ENCODE results near the gene PIAS2. TPM values are rescaled to one million over a fixed set of nuclear protein-coding genes. Genes with fewer than 3 reads are reported as not detected.
"Not testable (repeated sequence)": the region's sequence is repeated elsewhere in the genome, so short reads cannot be mapped to it uniquely, and the experiment has no call there.

The PIAS2 gene
- 1 to 10 TPM; 2.3 to 3.8 TPM for polyA plus RNA-seq

GRCh38 chr18:46917108-46917802, at the start of gene PIAS2, which contains the start of gene KATNAL2:
Gene PIAS2 (minus strand): TSS chr18:46917507. CDS start chr18:46917345, 162 bp downstream.
Gene KATNAL2 (plus strand): TSS chr18:46917602. CDS start chr18:46946873, 29,271 bp downstream.
- Histone ChIP-seq H3K27ac (ENCODE audit: low read depth in 2 of 2, low read length in 1 of 2) (peak within 1 kb of the TSS; percentile 78 to 89), H3K27me3 (ENCODE audit: control insufficient read depth in 1 of 2, insufficient read depth in 2 of 2, low read length in 2 of 2) (no peaks in the 10 kb centered on the region), H3K9me3 (ENCODE audit: control insufficient read depth in 2 of 2, insufficient read depth in 1 of 2, low read depth in 1 of 2, low read length in 1 of 2) (no peaks in the 10 kb centered on the region), H3K36me3 (ENCODE audit: control insufficient read depth in 2 of 2, insufficient read depth in 2 of 2, low read length in 1 of 2) (no peaks in the 10 kb centered on the region), H3K4me3 (ENCODE audit: low read depth in 1 of 2, low read length in 2 of 2) (peak within 1 kb of the TSS; percentile 71 to 82), H3K4me1 (ENCODE audit: control insufficient read depth in 2 of 2, insufficient read depth in 2 of 2, low read length in 1 of 2) (peaks cover 0 to 2% of the 10 kb centered on the region in 2 donors)
- 0 to 1% methylated on average over 54 to 107 of the region's 107 CpGs for WGBS, 2 donors

- no CpG with 5 or more reads among the region's 10 CpGs for WGBS, 2 donors
- not testable (repeated sequence) for H3K4me3 ChIP-seq (ENCODE audit: low read depth in 1 of 2, low read length in 2 of 2); H3K4me1 ChIP-seq (ENCODE audit: control insufficient read depth in 2 of 2, insufficient read depth in 2 of 2, low read length in 1 of 2); H3K9me3 ChIP-seq (ENCODE audit: control insufficient read depth in 2 of 2, insufficient read depth in 1 of 2, low read depth in 1 of 2, low read length in 1 of 2); H3K36me3 ChIP-seq (ENCODE audit: control insufficient read depth in 2 of 2, insufficient read depth in 2 of 2, low read length in 1 of 2); H3K27me3 ChIP-seq (ENCODE audit: control insufficient read depth in 1 of 2, insufficient read depth in 2 of 2, low read length in 2 of 2); H3K27ac ChIP-seq (ENCODE audit: low read depth in 2 of 2, low read length in 1 of 2)
Observed at GRCh38 chr18:46966266-46966665, 49.0 kb upstream of the PIAS2 start.

GRCh38 chr18:46964579-46965293, 47.4 kb upstream of the PIAS2 start:
- not testable (repeated sequence) for H3K4me3 ChIP-seq (ENCODE audit: low read depth in 1 of 2, low read length in 2 of 2); H3K27me3 ChIP-seq (ENCODE audit: control insufficient read depth in 1 of 2, insufficient read depth in 2 of 2, low read length in 2 of 2); H3K4me1 ChIP-seq (ENCODE audit: control insufficient read depth in 2 of 2, insufficient read depth in 2 of 2, low read length in 1 of 2); H3K9me3 ChIP-seq (ENCODE audit: control insufficient read depth in 2 of 2, insufficient read depth in 1 of 2, low read depth in 1 of 2, low read length in 1 of 2); H3K36me3 ChIP-seq (ENCODE audit: control insufficient read depth in 2 of 2, insufficient read depth in 2 of 2, low read length in 1 of 2); H3K27ac ChIP-seq (ENCODE audit: low read depth in 2 of 2, low read length in 1 of 2)
- WGBS, 2 donors: 92 to 94% methylated on average over 8 of the region's 31 CpGs

GRCh38 chr18:46963656-46964578, 46.6 kb upstream of the PIAS2 start:
- WGBS, 2 donors: 98% methylated on average over 6 of the region's 79 CpGs; no CpG with 5 or more reads in 1 of the 2 donors
- H3K27me3 ChIP-seq (ENCODE audit: control insufficient read depth in 1 of 2, insufficient read depth in 2 of 2, low read length in 2 of 2); H3K9me3 ChIP-seq (ENCODE audit: control insufficient read depth in 2 of 2, insufficient read depth in 1 of 2, low read depth in 1 of 2, low read length in 1 of 2); H3K36me3 ChIP-seq (ENCODE audit: control insufficient read depth in 2 of 2, insufficient read depth in 2 of 2, low read length in 1 of 2); H3K4me1 ChIP-seq (ENCODE audit: control insufficient read depth in 2 of 2, insufficient read depth in 2 of 2, low read length in 1 of 2); H3K4me3 ChIP-seq (ENCODE audit: low read depth in 1 of 2, low read length in 2 of 2); H3K27ac ChIP-seq (ENCODE audit: low read depth in 2 of 2, low read length in 1 of 2): not testable (repeated sequence)

GRCh38 chr18:46958209-46958608, 40.9 kb upstream of the PIAS2 start:
- WGBS, 2 donors: 83 to 85% methylated on average over 4 of the region's 4 CpGs
- no peaks in the 10 kb centered on the region for H3K36me3 ChIP-seq (ENCODE audit: control insufficient read depth in 2 of 2, insufficient read depth in 2 of 2, low read length in 1 of 2)
- H3K9me3 ChIP-seq (ENCODE audit: control insufficient read depth in 2 of 2, insufficient read depth in 1 of 2, low read depth in 1 of 2, low read length in 1 of 2): no peaks in the 10 kb centered on the region
- no peak overlapping the region for H3K27ac ChIP-seq (ENCODE audit: low read depth in 2 of 2, low read length in 1 of 2)
- H3K4me3 ChIP-seq (ENCODE audit: low read depth in 1 of 2, low read length in 2 of 2): no peak overlapping the region
- H3K4me1 ChIP-seq (ENCODE audit: control insufficient read depth in 2 of 2, insufficient read depth in 2 of 2, low read length in 1 of 2): no peaks in the 10 kb centered on the region
- H3K27me3 ChIP-seq (ENCODE audit: control insufficient read depth in 1 of 2, insufficient read depth in 2 of 2, low read length in 2 of 2): no peaks in the 10 kb centered on the region

GRCh38 chr18:46953195-46953594, 35.9 kb upstream of the PIAS2 start:
- no peaks in the 10 kb centered on the region for H3K4me1 ChIP-seq (ENCODE audit: control insufficient read depth in 2 of 2, insufficient read depth in 2 of 2, low read length in 1 of 2)
- 69 to 70% methylated on average over 5 of the region's 5 CpGs for WGBS, 2 donors
- no peaks in the 10 kb centered on the region for H3K36me3 ChIP-seq (ENCODE audit: control insufficient read depth in 2 of 2, insufficient read depth in 2 of 2, low read length in 1 of 2)
- no peak overlapping the region for H3K27ac ChIP-seq (ENCODE audit: low read depth in 2 of 2, low read length in 1 of 2)
- H3K27me3 ChIP-seq (ENCODE audit: control insufficient read depth in 1 of 2, insufficient read depth in 2 of 2, low read length in 2 of 2): no peaks in the 10 kb centered on the region
- H3K9me3 ChIP-seq (ENCODE audit: control insufficient read depth in 2 of 2, insufficient read depth in 1 of 2, low read depth in 1 of 2, low read length in 1 of 2): no peaks in the 10 kb centered on the region
- no peak overlapping the region for H3K4me3 ChIP-seq (ENCODE audit: low read depth in 1 of 2, low read length in 2 of 2)

- H3K9me3 ChIP-seq (ENCODE audit: control insufficient read depth in 2 of 2, insufficient read depth in 1 of 2, low read depth in 1 of 2, low read length in 1 of 2): no peaks in the 10 kb centered on the region
- 65 to 68% methylated on average over 5 of the region's 5 CpGs for WGBS, 2 donors
- H3K36me3 ChIP-seq (ENCODE audit: control insufficient read depth in 2 of 2, insufficient read depth in 2 of 2, low read length in 1 of 2): no peaks in the 10 kb centered on the region
- no peaks in the 10 kb centered on the region for H3K4me1 ChIP-seq (ENCODE audit: control insufficient read depth in 2 of 2, insufficient read depth in 2 of 2, low read length in 1 of 2)
- H3K27ac ChIP-seq (ENCODE audit: low read depth in 2 of 2, low read length in 1 of 2): no peak overlapping the region
- no peak overlapping the region for H3K4me3 ChIP-seq (ENCODE audit: low read depth in 1 of 2, low read length in 2 of 2)
- no peaks in the 10 kb centered on the region for H3K27me3 ChIP-seq (ENCODE audit: control insufficient read depth in 1 of 2, insufficient read depth in 2 of 2, low read length in 2 of 2)
Observed at GRCh38 chr18:46950064-46950656, 32.9 kb upstream of the PIAS2 start.

- Histone ChIP-seq H3K27ac (ENCODE audit: low read depth in 2 of 2, low read length in 1 of 2) (peak overlapping the region in 1 of 2 donors; percentile 22), H3K4me3 (ENCODE audit: low read depth in 1 of 2, low read length in 2 of 2) (peak overlapping the region; percentile 41 to 57), H3K36me3 (ENCODE audit: control insufficient read depth in 2 of 2, insufficient read depth in 2 of 2, low read length in 1 of 2) (no peaks in the 10 kb centered on the region), H3K4me1 (ENCODE audit: control insufficient read depth in 2 of 2, insufficient read depth in 2 of 2, low read length in 1 of 2) (no peaks in the 10 kb centered on the region), H3K9me3 (ENCODE audit: control insufficient read depth in 2 of 2, insufficient read depth in 1 of 2, low read depth in 1 of 2, low read length in 1 of 2) (no peaks in the 10 kb centered on the region), H3K27me3 (ENCODE audit: control insufficient read depth in 1 of 2, insufficient read depth in 2 of 2, low read length in 2 of 2) (no peaks in the 10 kb centered on the region)
- WGBS, 2 donors: 9 to 10% methylated on average over 32 of the region's 32 CpGs
Observed at GRCh38 chr18:46946656-46947282, 29.5 kb upstream of the PIAS2 start.

- H3K9me3 ChIP-seq (ENCODE audit: control insufficient read depth in 2 of 2, insufficient read depth in 1 of 2, low read depth in 1 of 2, low read length in 1 of 2): no peaks in the 10 kb centered on the region
- no peak overlapping the region for H3K4me3 ChIP-seq (ENCODE audit: low read depth in 1 of 2, low read length in 2 of 2)
- H3K4me1 ChIP-seq (ENCODE audit: control insufficient read depth in 2 of 2, insufficient read depth in 2 of 2, low read length in 1 of 2): no peaks in the 10 kb centered on the region
- H3K27ac ChIP-seq (ENCODE audit: low read depth in 2 of 2, low read length in 1 of 2): no peak overlapping the region
- WGBS, 2 donors: 94 to 99% methylated on average over 2 of the region's 2 CpGs
- no peaks in the 10 kb centered on the region for H3K27me3 ChIP-seq (ENCODE audit: control insufficient read depth in 1 of 2, insufficient read depth in 2 of 2, low read length in 2 of 2)
- H3K36me3 ChIP-seq (ENCODE audit: control insufficient read depth in 2 of 2, insufficient read depth in 2 of 2, low read length in 1 of 2): no peaks in the 10 kb centered on the region
Observed at GRCh38 chr18:46942646-46943045, 25.3 kb upstream of the PIAS2 start.
